Esophagus squamous epithelium (tissue), 5 donors: ENCODE data around the gene CD82. TPM values are rescaled to one million over a fixed set of nuclear protein-coding genes. Genes with fewer than 3 reads are reported as not detected.

Experiments
- DNase-seq: peaks from one replicate; lab custom pipeline; 2025; lab: John Stamatoyannopoulos, UW
- H3K27ac ChIP-seq, 4 donors: fragments of 200-600 bp; sonication (generic); one replicate each; pipeline ENCODE4 v1.5.1; 2016 to 2019; ENCODE audit warnings: mild to moderate bottlenecking in 1 of 4
- H3K27me3 ChIP-seq, 4 donors: fragments of 200-600 bp; sonication (generic); 1 replicate in 3 of 4; 2 replicates in 1 of 4; pipeline versions ENCODE4 v1.5.1 to v1.6.0; 2017 to 2021; ENCODE audit warnings: antibody characterized with exemption in 1 of 4
- H3K36me3 ChIP-seq, 3 donors: fragments of 200-600 bp; sonication (generic); one replicate each; pipeline ENCODE4 v1.5.1; 2016 to 2019
- H3K4me1 ChIP-seq, 3 donors: fragments of 200-600 bp; sonication (generic); one replicate each; pipeline ENCODE4 v1.5.1; 2017 to 2019
- H3K4me3 ChIP-seq, 4 donors: fragments of 200-600 bp; sonication (generic); 1 replicate in 3 of 4; 2 replicates in 1 of 4; pipeline ENCODE4 v1.5.1; 2016 to 2019; ENCODE audit warnings: mild to moderate bottlenecking in 2 of 4, moderate library complexity in 1 of 4
- H3K9me3 ChIP-seq, 3 donors: fragments of 200-600 bp; sonication (generic); one replicate each; pipeline ENCODE4 v1.5.1; 2016 to 2019
- POLR2A ChIP-seq, 4 donors: fragments of 450-650 bp; IDR thresholded peaks; one replicate each; pipeline ENCODE4 v1.6.1; 2017; ENCODE audit warnings: antibody characterized with exemption in 4 of 4, mild to moderate bottlenecking in 4 of 4, moderate library complexity in 3 of 4
- WGBS, 2 donors: methylation state at CpG; one replicate each; pipeline ENCODE4 v1.1.5; 2018; 5-methylcytosine and 5-hydroxymethylcytosine counted together
- intact Hi-C: fragments of 100-400 bp; cut with DNase I; formaldehyde crosslinking; loops from one replicate; pipeline ENCODE4 v1.15.0; 2022
- total RNA-seq, 4 donors: library from RNA; depleted of rRNA; stranded (reverse); fragments of >200 nt; gene quantifications; one replicate each; pipeline ENCODE4 v1.1.0, GENCODE V29; 2016
- TF ChIP-seq, protein P1 (sequence below), 6 experiments: fragments of 450-650 bp in 4 of 6; fragments of 200-600 bp in 2 of 6; sonication (generic) in 2 of 6; IDR thresholded peaks; one replicate each; pipeline ENCODE4 v1.5.1; 2016 to 2019; ENCODE audit warnings: antibody characterized with exemption in 6 of 6, mild to moderate bottlenecking in 4 of 6, moderate library complexity in 4 of 6
- donor health status: DM: yes; HTN: yes; CAD: no.

The CD82 gene
- total RNA-seq, 4 donors from 2014 or later: 70.9 to 137 (median 108) TPM

DNA sequence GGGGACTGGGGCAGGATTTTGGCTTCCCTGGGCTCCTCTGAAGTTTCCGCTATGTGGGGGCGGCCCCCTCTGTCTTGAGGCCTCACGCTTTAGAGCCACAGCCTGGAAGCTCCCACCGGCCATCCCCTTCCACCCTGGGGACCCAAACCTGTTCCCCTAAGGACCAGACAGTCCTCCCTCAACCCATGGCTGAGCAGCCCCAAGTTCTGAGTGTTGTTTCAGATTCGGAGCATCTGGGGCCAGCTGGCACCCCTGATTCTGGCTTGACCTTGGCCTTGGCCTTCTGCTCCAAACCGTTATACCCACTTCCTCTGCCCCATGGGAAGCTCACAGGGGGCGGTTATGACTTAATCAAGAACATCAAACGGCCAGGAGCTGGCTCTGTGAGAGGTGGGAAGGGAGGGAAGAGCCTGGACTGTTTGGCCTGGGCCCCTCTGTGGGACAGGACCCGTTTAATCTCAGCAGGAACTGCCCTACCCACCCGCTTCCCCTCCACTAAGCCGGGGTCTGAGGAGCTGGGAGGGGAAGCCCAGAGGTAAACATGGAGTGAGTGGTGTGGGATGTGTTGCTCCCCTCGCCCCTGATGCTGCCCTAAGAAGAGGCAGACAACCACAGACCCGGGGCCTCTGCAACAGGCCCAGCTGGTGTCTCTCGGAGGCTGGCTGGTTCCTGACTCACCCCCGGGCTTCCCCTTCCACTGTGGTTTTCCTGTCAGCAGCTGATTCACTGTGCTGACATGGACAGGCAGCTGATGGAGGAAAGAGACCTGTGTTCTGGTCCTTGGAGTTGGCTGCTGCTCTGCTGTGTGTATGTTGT is 3.4 kb downstream of the CD82 start:
- intact Hi-C loops: no loop called here
- 24 to 31% methylated on average over 3 to 7 of the region's 15 CpGs for WGBS, 2 donors
- DNase-seq: peak; percentile 37
- H3K4me3 ChIP-seq: peak overlapping the region in 3 of 4 donors; percentile 7 to 84 (median 64)
- peaks cover 62 to 95% (median 82%) of the 10 kb centered on the region in 3 donors for H3K4me1 ChIP-seq
- no peaks in the 10 kb centered on the region for H3K27me3 ChIP-seq
- TF ChIP-seq, protein P1, sequence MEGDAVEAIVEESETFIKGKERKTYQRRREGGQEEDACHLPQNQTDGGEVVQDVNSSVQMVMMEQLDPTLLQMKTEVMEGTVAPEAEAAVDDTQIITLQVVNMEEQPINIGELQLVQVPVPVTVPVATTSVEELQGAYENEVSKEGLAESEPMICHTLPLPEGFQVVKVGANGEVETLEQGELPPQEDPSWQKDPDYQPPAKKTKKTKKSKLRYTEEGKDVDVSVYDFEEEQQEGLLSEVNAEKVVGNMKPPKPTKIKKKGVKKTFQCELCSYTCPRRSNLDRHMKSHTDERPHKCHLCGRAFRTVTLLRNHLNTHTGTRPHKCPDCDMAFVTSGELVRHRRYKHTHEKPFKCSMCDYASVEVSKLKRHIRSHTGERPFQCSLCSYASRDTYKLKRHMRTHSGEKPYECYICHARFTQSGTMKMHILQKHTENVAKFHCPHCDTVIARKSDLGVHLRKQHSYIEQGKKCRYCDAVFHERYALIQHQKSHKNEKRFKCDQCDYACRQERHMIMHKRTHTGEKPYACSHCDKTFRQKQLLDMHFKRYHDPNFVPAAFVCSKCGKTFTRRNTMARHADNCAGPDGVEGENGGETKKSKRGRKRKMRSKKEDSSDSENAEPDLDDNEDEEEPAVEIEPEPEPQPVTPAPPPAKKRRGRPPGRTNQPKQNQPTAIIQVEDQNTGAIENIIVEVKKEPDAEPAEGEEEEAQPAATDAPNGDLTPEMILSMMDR (IDR thresholded peaks at IDR 0.05): no peak
- peak in 1 of 4 donors; percentile 31 for TF ChIP-seq POLR2A (IDR thresholded peaks at IDR 0.05)
- no peaks in the 10 kb centered on the region for H3K9me3 ChIP-seq
- peaks cover 0 to 25% (median 0%) of the 10 kb centered on the region in 3 donors for H3K36me3 ChIP-seq
- peak overlapping the region; percentile 57 to 98 (median 92) for H3K27ac ChIP-seq

DNA sequence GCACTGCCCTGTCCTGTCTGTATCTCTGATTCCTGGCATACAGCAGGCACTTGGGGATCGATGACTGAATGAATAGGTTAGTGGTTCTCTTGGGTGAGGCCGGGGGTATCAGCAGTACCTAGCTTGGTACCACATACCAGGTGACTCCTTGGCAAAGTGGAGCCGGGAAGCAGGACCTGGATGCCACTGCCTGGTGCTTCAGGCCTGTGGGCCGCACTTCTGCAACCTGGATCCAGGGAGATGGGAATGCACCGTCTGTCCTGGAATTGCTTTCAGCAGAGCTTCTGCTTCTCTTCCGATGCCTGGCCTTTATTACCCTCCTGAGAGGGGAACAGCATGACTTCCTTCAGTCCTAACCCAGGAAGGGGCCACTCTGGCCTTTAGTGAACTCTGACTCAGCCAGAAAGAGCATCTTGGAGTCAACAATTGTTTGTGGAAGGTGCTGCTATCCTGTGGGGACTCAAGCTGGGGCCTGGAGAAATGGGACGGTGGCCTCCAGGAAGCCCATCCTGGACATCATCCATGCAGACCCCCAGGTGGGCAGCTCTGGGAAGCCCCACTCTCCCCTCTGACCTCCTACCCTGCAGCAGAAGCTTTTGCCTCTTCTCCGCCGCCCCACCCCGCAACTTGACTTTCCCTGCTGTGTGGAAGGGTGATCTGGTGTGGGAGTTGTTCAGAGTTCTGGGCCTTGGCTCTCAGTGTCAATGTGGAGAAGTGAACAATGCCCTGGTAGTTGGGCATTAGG is 5.1 kb downstream of the CD82 start:
- no peaks in the 10 kb centered on the region for H3K9me3 ChIP-seq
- no peaks in the 10 kb centered on the region for H3K27me3 ChIP-seq
- H3K4me3 ChIP-seq: no peak overlapping the region
- intact Hi-C loops: no loop called here
- no peak for DNase-seq
- peaks cover 0 to 25% (median 0%) of the 10 kb centered on the region in 3 donors for H3K36me3 ChIP-seq
- TF ChIP-seq, protein P1 (IDR thresholded peaks at IDR 0.05): no peak
- TF ChIP-seq POLR2A (IDR thresholded peaks at IDR 0.05): no peak
- H3K27ac ChIP-seq: peak overlapping the region in 3 of 4 donors; percentile 88 to 98 (median 96)
- H3K4me1 ChIP-seq: peaks cover 68 to 100% (median 86%) of the 10 kb centered on the region in 3 donors
- 82 to 100% methylated on average over 2 to 9 of the region's 10 CpGs for whole genome bisulfite sequencing, 2 donors

DNA sequence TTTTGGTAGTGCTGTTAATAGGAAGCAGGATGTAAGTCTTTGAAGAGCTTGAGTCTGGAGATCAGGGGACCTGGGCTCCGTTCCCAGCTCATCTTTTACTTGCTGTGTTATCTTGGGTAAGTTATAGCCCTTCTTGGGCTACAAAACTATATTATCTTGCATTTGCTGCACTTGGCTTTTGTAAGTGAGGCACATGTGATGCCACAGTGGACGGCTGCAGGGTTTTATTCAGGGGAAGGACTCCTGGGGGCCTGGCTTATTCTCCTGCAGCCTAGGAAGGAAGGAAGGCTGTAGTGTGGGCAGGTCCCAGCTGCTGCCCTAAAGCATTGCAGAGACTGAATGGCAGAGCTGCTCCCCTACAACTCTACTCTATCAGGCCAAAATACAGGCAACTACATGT is 6.4 kb downstream of the CD82 start:
- TF ChIP-seq, protein P1 (IDR thresholded peaks at IDR 0.05): no peak
- no peak for TF ChIP-seq POLR2A (IDR thresholded peaks at IDR 0.05)
- DNase-seq: no peak
- intact Hi-C loops: no loop called here
- Histone ChIP-seq H3K4me3 (no peak overlapping the region), H3K27ac (peak overlapping the region in 2 of 4 donors; percentile 1 to 88), H3K27me3 (no peaks in the 10 kb centered on the region), H3K36me3 (peaks cover 0 to 33% (median 0%) of the 10 kb centered on the region in 3 donors), H3K9me3 (no peaks in the 10 kb centered on the region), H3K4me1 (peaks cover 74 to 100% (median 86%) of the 10 kb centered on the region in 3 donors)
- 41 to 78% methylated on average over 1 to 2 of the region's 2 CpGs for WGBS, 2 donors

DNA sequence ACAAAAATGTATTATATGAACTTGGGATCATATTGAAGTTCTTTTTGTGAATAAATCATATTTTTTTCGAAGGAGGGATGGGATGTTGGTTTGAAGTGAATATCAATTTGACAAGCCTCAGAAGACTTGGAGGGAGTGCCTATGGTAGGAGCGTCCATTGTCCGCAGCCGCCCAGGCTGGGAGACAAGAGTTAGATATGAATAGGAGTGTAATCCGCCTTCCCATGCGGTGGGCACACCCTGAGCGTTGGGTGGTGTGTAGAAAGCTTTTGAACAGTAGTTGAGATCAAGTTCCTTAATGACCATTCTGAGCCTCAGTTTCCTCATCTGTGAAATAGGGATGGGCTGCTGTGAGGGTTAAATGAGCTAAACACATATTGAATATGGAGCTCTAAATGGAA is 7.0 kb downstream of the CD82 start:
- H3K4me1 ChIP-seq: peaks cover 74 to 100% (median 84%) of the 10 kb centered on the region in 3 donors
- TF ChIP-seq, protein P1 (IDR thresholded peaks at IDR 0.05): no peak
- TF ChIP-seq POLR2A (IDR thresholded peaks at IDR 0.05): no peak
- 89 to 91% methylated on average over 7 of the region's 7 CpGs for WGBS, 2 donors

More for the DNA sequence above, 7.0 kb downstream of the CD82 start:
- no peaks in the 10 kb centered on the region for H3K27me3 ChIP-seq
- H3K27ac ChIP-seq: peak overlapping the region; percentile 75 to 88 (median 82)
- intact Hi-C loops: no loop called here
- peaks cover 0 to 33% (median 0%) of the 10 kb centered on the region in 3 donors for H3K36me3 ChIP-seq
- DNase-seq: no peak
- no peak overlapping the region for H3K4me3 ChIP-seq
- no peaks in the 10 kb centered on the region for H3K9me3 ChIP-seq
